Thoracic aorta (tissue), 2 donors: Measurements from ENCODE around the gene DPP6. TPM values are rescaled to one million over a fixed set of nuclear protein-coding genes. Genes with fewer than 3 reads are reported as not detected.

Experiments
- ATAC-seq: fragments of 150-250 bp; one replicate; pipeline ENCODE4 v1.8.0; 2017; ENCODE audit warnings: low read depth; ENCODE audit not compliant: insufficient number of reproducible peaks, low FRiP score
- DNase-seq: peaks from one replicate; pipeline ENCODE4 v3.0.0-alpha.2; 2020; ENCODE audit warnings: low spot score
- H3K27ac ChIP-seq, 2 donors: fragments of 200-600 bp; sonication (generic); 1 replicate in 1 of 2; 2 replicates in 1 of 2; pipeline ENCODE4 v1.5.1; 2016; ENCODE audit warnings: mild to moderate bottlenecking in 2 of 2, moderate library complexity in 2 of 2
- H3K27me3 ChIP-seq: fragments of 200-600 bp; sonication (generic); replicated peaks from 2 replicates; pipeline ENCODE4 v1.6.0; 2016; ENCODE audit warnings: mild to moderate bottlenecking; ENCODE audit not compliant: insufficient read depth
- H3K36me3 ChIP-seq: fragments of 200-600 bp; sonication (generic); one replicate; pipeline ENCODE4 v1.5.1; 2016
- H3K4me1 ChIP-seq, 2 donors: fragments of 200-600 bp; sonication (generic); 1 replicate in 1 of 2; 2 replicates in 1 of 2; pipeline versions ENCODE4 v1.5.1 to v1.6.0; 2016; ENCODE audit warnings: low read depth in 2 of 2, mild to moderate bottlenecking in 1 of 2; ENCODE audit not compliant: control insufficient read depth in 1 of 2
- H3K4me3 ChIP-seq: fragments of 200-600 bp; sonication (generic); 2 replicates; pipeline ENCODE4 v1.5.1; 2016; ENCODE audit warnings: mild to moderate bottlenecking
- H3K9me3 ChIP-seq: fragments of 200-600 bp; sonication (generic); 2 replicates; pipeline ENCODE4 v1.5.1; 2016
- total RNA-seq, 2 donors: library from RNA; depleted of rRNA; stranded (reverse); fragments of >200 nt; gene quantifications; one replicate each; pipeline versions ENCODE4 v1.1.0 to v1.2.3, GENCODE V29; 2016
- TF ChIP-seq, protein P1 (sequence below): fragments of 200-600 bp; sonication (generic); IDR thresholded peaks from one replicate; pipeline ENCODE4 v1.5.1; 2019; ENCODE audit warnings: antibody characterized with exemption

DPP6 gene
- total RNA-seq, 2 donors from 2014 or later, result not detected

DNA sequence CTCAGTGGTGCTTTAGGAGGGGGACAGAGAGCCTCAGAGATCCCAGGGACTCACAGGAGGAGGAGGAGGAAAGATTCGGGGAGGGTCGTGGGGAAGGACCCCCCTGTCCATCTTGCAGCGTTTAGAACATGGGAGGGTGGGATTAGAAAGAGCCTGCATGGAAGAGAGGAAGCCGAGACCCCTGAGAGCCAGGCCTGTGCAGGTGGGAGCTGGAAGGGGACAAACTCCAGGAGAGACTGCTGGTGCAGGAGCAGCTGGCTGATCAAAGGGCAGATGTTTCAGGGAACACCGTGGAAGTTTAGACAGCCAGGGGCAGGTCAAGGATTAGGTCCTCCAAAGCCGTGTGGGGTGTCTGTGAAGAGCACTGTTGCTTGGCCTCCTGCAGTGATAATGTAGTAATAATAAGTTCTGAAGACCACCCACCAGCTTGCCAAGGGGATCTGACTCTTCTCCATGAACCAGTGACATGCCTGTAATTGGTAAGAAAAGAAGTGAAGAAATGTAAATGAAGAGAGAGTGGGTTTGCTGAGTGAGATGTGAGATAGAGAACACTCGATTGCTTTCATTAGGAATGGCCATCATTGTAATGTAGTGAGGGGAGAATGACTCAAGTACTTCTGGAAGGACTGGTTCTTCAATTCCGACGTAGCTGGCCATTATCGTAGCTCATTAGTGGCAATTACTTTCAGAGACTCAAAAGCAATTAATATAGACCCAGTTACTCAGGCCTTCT lies 525.1 kb downstream of the DPP6 start:
- Histone ChIP-seq H3K4me3 (no peak overlapping the region), H3K27me3 (no peaks in the 10 kb centered on the region), H3K9me3 (no peaks in the 10 kb centered on the region), H3K36me3 (no peaks in the 10 kb centered on the region), H3K27ac (no peak overlapping the region), H3K4me1 (no peaks in the 10 kb centered on the region)
- TF ChIP-seq, protein P1, sequence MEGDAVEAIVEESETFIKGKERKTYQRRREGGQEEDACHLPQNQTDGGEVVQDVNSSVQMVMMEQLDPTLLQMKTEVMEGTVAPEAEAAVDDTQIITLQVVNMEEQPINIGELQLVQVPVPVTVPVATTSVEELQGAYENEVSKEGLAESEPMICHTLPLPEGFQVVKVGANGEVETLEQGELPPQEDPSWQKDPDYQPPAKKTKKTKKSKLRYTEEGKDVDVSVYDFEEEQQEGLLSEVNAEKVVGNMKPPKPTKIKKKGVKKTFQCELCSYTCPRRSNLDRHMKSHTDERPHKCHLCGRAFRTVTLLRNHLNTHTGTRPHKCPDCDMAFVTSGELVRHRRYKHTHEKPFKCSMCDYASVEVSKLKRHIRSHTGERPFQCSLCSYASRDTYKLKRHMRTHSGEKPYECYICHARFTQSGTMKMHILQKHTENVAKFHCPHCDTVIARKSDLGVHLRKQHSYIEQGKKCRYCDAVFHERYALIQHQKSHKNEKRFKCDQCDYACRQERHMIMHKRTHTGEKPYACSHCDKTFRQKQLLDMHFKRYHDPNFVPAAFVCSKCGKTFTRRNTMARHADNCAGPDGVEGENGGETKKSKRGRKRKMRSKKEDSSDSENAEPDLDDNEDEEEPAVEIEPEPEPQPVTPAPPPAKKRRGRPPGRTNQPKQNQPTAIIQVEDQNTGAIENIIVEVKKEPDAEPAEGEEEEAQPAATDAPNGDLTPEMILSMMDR, result no peak
- ATAC-seq (no peak), DNase-seq (no peak)

DNA sequence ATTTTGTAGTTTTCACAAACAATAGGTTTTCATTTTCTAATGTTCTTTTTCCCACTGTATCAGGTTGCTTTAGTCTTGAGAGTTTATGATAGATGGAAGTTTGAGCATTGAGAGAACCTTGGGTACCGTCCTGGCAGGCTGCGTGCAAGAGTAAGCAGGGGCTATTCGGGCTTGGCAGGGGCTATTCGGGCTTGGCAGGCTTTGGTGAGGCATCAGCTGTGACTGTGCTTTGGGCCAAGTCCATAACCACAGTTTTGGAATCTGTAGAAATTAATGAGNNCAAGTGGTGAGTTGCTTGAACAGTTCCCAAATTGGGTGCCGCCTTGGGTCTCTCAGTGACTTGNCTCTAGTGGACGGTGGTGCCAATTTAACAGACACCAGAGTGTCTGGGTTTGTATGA lies 526.1 kb downstream of the DPP6 start:
- Histone ChIP-seq H3K27ac (no peak overlapping the region), H3K27me3 (no peaks in the 10 kb centered on the region), H3K4me1 (no peaks in the 10 kb centered on the region), H3K36me3 (no peaks in the 10 kb centered on the region), H3K9me3 (no peaks in the 10 kb centered on the region), H3K4me3 (no peak overlapping the region)
- TF ChIP-seq, protein P1, result no peak
- DNase-seq (no peak), ATAC-seq (no peak)

DNA sequence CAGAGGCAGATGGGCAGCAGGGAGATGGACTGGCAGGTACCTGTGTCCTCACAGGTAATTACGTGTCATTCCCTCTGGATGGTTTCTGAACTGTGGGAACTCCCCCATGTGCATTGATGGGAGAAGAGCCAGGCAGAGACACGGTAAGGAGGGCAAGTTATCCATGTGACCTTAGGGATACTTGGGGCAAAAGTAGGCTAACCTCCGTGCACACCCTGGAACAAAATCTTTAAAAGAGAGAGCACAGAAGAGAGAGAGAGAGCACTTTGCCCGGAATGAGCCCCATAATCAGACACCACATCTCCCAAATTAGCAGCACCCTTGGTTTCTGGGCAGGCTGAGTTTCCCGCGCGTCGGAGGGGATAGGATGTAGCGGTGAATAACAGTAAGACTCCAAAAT lies 527.5 kb downstream of the DPP6 start:
- no peaks in the 10 kb centered on the region for H3K36me3 ChIP-seq
- no peak overlapping the region for H3K4me3 ChIP-seq
- no peak overlapping the region for H3K27ac ChIP-seq
- no peaks in the 10 kb centered on the region for H3K4me1 ChIP-seq
- no peak for ATAC-seq
- no peaks in the 10 kb centered on the region for H3K27me3 ChIP-seq
- DNase-seq, result no peak
- TF ChIP-seq, protein P1, result no peak
- no peaks in the 10 kb centered on the region for H3K9me3 ChIP-seq

DNA sequence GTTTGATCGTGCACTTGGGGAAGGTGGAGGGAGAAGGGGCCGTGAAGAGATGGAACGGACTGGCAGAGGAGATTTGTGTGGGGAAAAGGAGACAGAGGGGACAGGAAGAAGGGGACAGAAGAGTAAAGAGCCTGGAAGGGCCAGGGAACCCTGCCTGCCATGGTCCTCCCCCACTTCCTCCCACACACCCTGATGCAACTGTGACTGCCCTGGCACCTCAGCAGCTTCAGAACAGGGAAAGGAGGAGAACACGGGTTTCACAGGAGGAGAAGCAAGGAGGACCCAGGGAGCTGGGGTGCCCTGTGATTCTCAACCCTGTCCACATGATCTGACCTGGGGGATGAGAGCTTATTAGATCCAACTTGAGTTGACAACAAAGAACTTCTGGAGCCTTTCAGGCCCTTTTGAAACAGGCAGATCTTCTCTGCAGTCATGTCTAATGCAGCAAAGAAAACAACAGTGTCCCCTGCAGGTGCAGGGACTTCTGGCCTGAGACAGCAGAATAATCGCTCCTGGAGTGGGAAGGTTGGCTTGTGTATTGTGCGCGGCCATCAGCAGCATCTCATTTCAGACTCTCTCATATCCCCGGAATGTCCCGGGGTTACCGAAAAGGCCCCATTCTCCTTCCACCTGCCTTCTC lies 529.2 kb downstream of the DPP6 start:
- ATAC-seq (no peak), DNase-seq (no peak)
- TF ChIP-seq, protein P1, result no peak
- Histone ChIP-seq H3K36me3 (no peaks in the 10 kb centered on the region), H3K27ac (no peak overlapping the region), H3K4me3 (no peak overlapping the region), H3K4me1 (no peaks in the 10 kb centered on the region), H3K27me3 (no peaks in the 10 kb centered on the region), H3K9me3 (no peaks in the 10 kb centered on the region)

DNA sequence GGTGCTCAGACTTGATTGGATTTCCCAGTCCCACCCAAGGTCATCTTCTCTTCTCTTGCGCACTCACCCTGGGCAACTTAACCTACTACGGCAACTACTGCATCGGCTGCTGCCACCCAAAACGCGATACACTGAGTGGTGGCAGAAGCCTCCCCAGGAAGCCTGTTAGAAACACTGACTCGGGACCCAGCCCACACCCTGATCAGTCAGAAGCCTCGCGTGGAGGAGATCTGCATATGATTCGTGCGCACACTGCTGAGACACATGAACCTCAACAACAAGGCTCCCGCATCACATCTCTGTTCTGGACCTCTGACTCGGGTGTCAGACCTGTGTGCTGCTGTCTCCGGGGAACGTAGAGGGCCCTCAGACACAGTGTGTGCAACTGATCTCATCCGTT lies 531.3 kb downstream of the DPP6 start:
- ATAC-seq (no peak), DNase-seq (no peak)
- TF ChIP-seq, protein P1, result no peak
- Histone ChIP-seq H3K27me3 (no peaks in the 10 kb centered on the region), H3K36me3 (no peaks in the 10 kb centered on the region), H3K9me3 (no peaks in the 10 kb centered on the region), H3K27ac (no peak overlapping the region), H3K4me1 (no peaks in the 10 kb centered on the region), H3K4me3 (no peak overlapping the region)
